ENCODE data around the gene TMEM72.

Gene TMEM72

GRCh38 chr10:44962870-44963738, 52.0 kb downstream of the TMEM72 start:
- DNase-seq (ENCODE audit: extremely low spot score): no peak
- peak; percentile 26 for TF ChIP-seq CTCF (IDR thresholded peaks at IDR 0.05; ENCODE audit: control extremely low read depth, extremely low read depth, low read depth, missing control alignments)
- CTCF ChIA-PET: interaction anchor here (1.2 to 14.0 kb wide), 9 partner anchors 10 to 43 kb away, joined by 3 to 151 read pairs (median 6); partner anchors contain the start of genes DEPP1 and RASSF4
- POLR2A ChIA-PET: interaction anchor here (0.8 to 1.7 kb wide), 2 partner anchors 13 to 16 kb away, joined by 3 to 9 read pairs; partner anchors contain the start of gene DEPP1

- ChIA-PET POLR2A (interaction anchor here (0.8 to 1.7 kb wide), 2 partner anchors 14 to 15 kb away, joined by 3 to 9 read pairs; partner anchors contain the start of gene DEPP1), CTCF (interaction anchor here (1.2 to 14.0 kb wide), 8 partner anchors 9 to 38 kb away, joined by 3 to 151 read pairs (median 18); partner anchors contain the start of genes DEPP1 and RASSF4)
These were observed 52.9 kb downstream of the TMEM72 start for GRCh38 chr10:44963772-44964633.

GRCh38 chr10:44965104-44965503, 54.0 kb downstream of the TMEM72 start:
- no peak for DNase-seq (ENCODE audit: extremely low spot score)
- POLR2A ChIA-PET: interaction anchor here (2.0 kb wide), 1 partner anchor 13 kb away, joined by 10 read pairs; the partner anchor contains the start of gene DEPP1
- CTCF ChIA-PET: interaction anchor here (1.7 to 14.0 kb wide), 5 partner anchors 8 to 31 kb away, joined by 4 to 151 read pairs (median 114); partner anchors contain the start of genes DEPP1 and RASSF4
- TF ChIP-seq CTCF (IDR thresholded peaks at IDR 0.05; ENCODE audit: control extremely low read depth, extremely low read depth, low read depth, missing control alignments): no peak

More at GRCh38 chr10:44963772-44964633, 52.9 kb downstream of the TMEM72 start:
- no peak for TF ChIP-seq CTCF (IDR thresholded peaks at IDR 0.05; ENCODE audit: control extremely low read depth, extremely low read depth, low read depth, missing control alignments)
- no peak for DNase-seq (ENCODE audit: extremely low spot score)

GRCh38 chr10:44965651-44966097, 54.5 kb downstream of the TMEM72 start:
- DNase-seq (ENCODE audit: extremely low spot score): no peak
- TF ChIP-seq CTCF (IDR thresholded peaks at IDR 0.05; ENCODE audit: control extremely low read depth, extremely low read depth, low read depth, missing control alignments): no peak
- CTCF ChIA-PET: interaction anchor here (0.7 to 14.0 kb wide), 7 partner anchors 8 to 31 kb away, joined by 3 to 151 read pairs (median 12); partner anchors contain the start of genes DEPP1 and RASSF4
- POLR2A ChIA-PET: interaction anchor here (0.9 to 2.0 kb wide), 2 partner anchors 11 to 13 kb away, joined by 4 to 10 read pairs; partner anchors contain the start of gene DEPP1

GRCh38 chr10:44966129-44966815, 55.1 kb downstream of the TMEM72 start:
- TF ChIP-seq CTCF (IDR thresholded peaks at IDR 0.05; ENCODE audit: control extremely low read depth, extremely low read depth, low read depth, missing control alignments): no peak
- no peak for DNase-seq (ENCODE audit: extremely low spot score)
- ChIA-PET POLR2A (interaction anchor here (0.9 to 2.0 kb wide), 3 partner anchors 11 to 12 kb away, joined by 4 to 12 read pairs (median 10); partner anchors contain the start of gene DEPP1), CTCF (interaction anchor here (0.7 to 14.0 kb wide), 7 partner anchors 8 to 32 kb away, joined by 3 to 151 read pairs (median 12); partner anchors contain the start of genes DEPP1 and RASSF4)

All from GM10248 (cell line).